ENCODE results near the gene IMPACT. TPM values are rescaled to one million over a fixed set of nuclear protein-coding genes. Genes with fewer than 3 reads are reported as not detected.
A peak's percentile ranks its signal among the peaks of the same experiment; 100 is the strongest.

Gene IMPACT
- total RNA-seq, 1 donor: 35.4 TPM

- no peak for DNase-seq (ENCODE audit: low read depth)
- no peak overlapping the region for H3K4me3 ChIP-seq (ENCODE audit: low read depth, low read length)
- no peak for TF ChIP-seq CTCF (IDR thresholded peaks at IDR 0.05; ENCODE audit: insufficient read depth, low read depth, low read length)
These were observed 31.2 kb upstream of the IMPACT start for GRCh38 chr18:24395049-24395795.

GRCh38 chr18:24396082-24396633 lies 30.3 kb upstream of the IMPACT start:
- H3K4me3 ChIP-seq (ENCODE audit: low read depth, low read length): no peak overlapping the region
- DNase-seq (ENCODE audit: low read depth): peak; percentile 11
- no peak for TF ChIP-seq CTCF (IDR thresholded peaks at IDR 0.05; ENCODE audit: insufficient read depth, low read depth, low read length)

- no peak for TF ChIP-seq CTCF (IDR thresholded peaks at IDR 0.05; ENCODE audit: insufficient read depth, low read depth, low read length)
- DNase-seq (ENCODE audit: low read depth): peak; percentile 82
- H3K4me3 ChIP-seq (ENCODE audit: low read depth, low read length): peak overlapping the region; percentile 72
These were observed 29.3 kb upstream of the IMPACT start for GRCh38 chr18:24397131-24397693.

GRCh38 chr18:24397694-24398368 lies 28.6 kb upstream of the IMPACT start, which contains the start of gene OSBPL1A:
Gene OSBPL1A (minus strand): TSS chr18:24397824. CDS start chr18:24377533, 20,291 bp downstream.
- no peak for TF ChIP-seq CTCF (IDR thresholded peaks at IDR 0.05; ENCODE audit: insufficient read depth, low read depth, low read length)
- DNase-seq (ENCODE audit: low read depth): peak; percentile 91
- H3K4me3 ChIP-seq (ENCODE audit: low read depth, low read length): peak within 1 kb of the TSS; percentile 72

- H3K4me3 ChIP-seq (ENCODE audit: low read depth, low read length): peak overlapping the region; percentile 72
- TF ChIP-seq CTCF (IDR thresholded peaks at IDR 0.05; ENCODE audit: insufficient read depth, low read depth, low read length): no peak
- DNase-seq (ENCODE audit: low read depth): peak; percentile 67
These were observed 27.9 kb upstream of the IMPACT start for GRCh38 chr18:24398540-24398939.

GRCh38 chr18:24400587-24400986 lies 25.9 kb upstream of the IMPACT start:
- DNase-seq (ENCODE audit: low read depth): peak; percentile 11
- no peak for TF ChIP-seq CTCF (IDR thresholded peaks at IDR 0.05; ENCODE audit: insufficient read depth, low read depth, low read length)
- H3K4me3 ChIP-seq (ENCODE audit: low read depth, low read length): no peak overlapping the region
